Stomach (tissue), 4 donors: ENCODE measurements around the gene AP5Z1.

Experiments used
- CTCF ChIP-seq, 7 experiments: fragments of 450-650 bp in 4 of 7; fragments of 200-600 bp in 3 of 7; sonication (generic) in 3 of 7; IDR thresholded peaks; one replicate each; pipeline ENCODE4 v1.5.1; 2016 to 2019; ENCODE audit warnings: antibody characterized with exemption in 7 of 7, control low read depth in 2 of 7, mild to moderate bottlenecking in 1 of 7
- EP300 ChIP-seq: sonication (generic); formaldehyde crosslinking; IDR thresholded peaks from one replicate; pipeline ENCODE4 v1.6.1; 2017; ENCODE audit warnings: antibody characterized with exemption
- POLR2A ChIP-seq, 4 donors: fragments of 450-650 bp; IDR thresholded peaks; one replicate each; pipeline ENCODE4 v1.6.1; 2016; ENCODE audit warnings: antibody characterized with exemption in 4 of 4, control low read depth in 2 of 4, mild to moderate bottlenecking in 1 of 4, moderate library complexity in 1 of 4
- POLR2AphosphoS5 ChIP-seq, 3 donors: sonication (generic); formaldehyde crosslinking; IDR thresholded peaks; one replicate each; pipeline ENCODE4 v1.6.1; 2016; ENCODE audit warnings: antibody characterized with exemption in 3 of 3

- TF ChIP-seq POLR2A (IDR thresholded peaks at IDR 0.05), result no peak
- no peak for TF ChIP-seq CTCF (IDR thresholded peaks at IDR 0.05)
- no peak for TF ChIP-seq POLR2AphosphoS5 (IDR thresholded peaks at IDR 0.05)
- TF ChIP-seq EP300, result no peak
These were observed 46.2 kb upstream of the AP5Z1 start for GRCh38 chr7:4729266-4729665.
